Trophoblast cell (in vitro differentiated cells and primary cell): ENCODE results near the gene GASK1B.

ENCODE experiments used
- DNase-seq, 2 donors: peaks; one replicate each; pipeline ENCODE4 v3.0.0-alpha.2; 2016
- H2AFZ ChIP-seq: 2 replicates; pipeline ENCODE4 v1.6.1; 2013; ENCODE audit warnings: low read length, moderate library complexity, mild to moderate bottlenecking; ENCODE audit not compliant: insufficient read depth, poor library complexity
- H2AK5ac ChIP-seq: 2 replicates; pipeline ENCODE4 v1.6.1; 2013; ENCODE audit warnings: mild to moderate bottlenecking, low read length
- H2BK120ac ChIP-seq: 2 replicates; pipeline ENCODE4 v1.6.1; 2013; ENCODE audit warnings: low read length, mild to moderate bottlenecking, moderate library complexity; ENCODE audit not compliant: insufficient read depth, poor library complexity
- H2BK12ac ChIP-seq: 2 replicates; pipeline ENCODE4 v1.6.1; 2013; ENCODE audit warnings: mild to moderate bottlenecking, low read length, moderate library complexity
- H2BK5ac ChIP-seq: 2 replicates; pipeline ENCODE4 v1.6.1; 2013; ENCODE audit warnings: low read length, low read depth, moderate library complexity, mild to moderate bottlenecking; ENCODE audit not compliant: poor library complexity
- H3K14ac ChIP-seq: 2 replicates; pipeline ENCODE4 v1.6.1; 2013; ENCODE audit warnings: mild to moderate bottlenecking, low read length
- H3K18ac ChIP-seq: 2 replicates; pipeline ENCODE4 v1.6.1; 2013; ENCODE audit warnings: mild to moderate bottlenecking, low read length
- H3K23ac ChIP-seq: 2 replicates; pipeline ENCODE4 v1.6.1; 2013; ENCODE audit warnings: low read length
- H3K27ac ChIP-seq: 2 replicates; pipeline ENCODE4 v1.5.1; 2013; ENCODE audit warnings: low read depth, mild to moderate bottlenecking, inconsistent platforms, low read length, moderate library complexity
- H3K27me3 ChIP-seq: 2 replicates; pipeline ENCODE4 v1.6.1; 2013; ENCODE audit warnings: inconsistent platforms, mild to moderate bottlenecking, low read length, moderate library complexity; ENCODE audit not compliant: insufficient read depth
- H3K36me3 ChIP-seq, 2 experiments: 1 replicate in 1 of 2; 2 replicates in 1 of 2; pipeline ENCODE4 v1.6.1; 2013; ENCODE audit warnings: low read length in 2 of 2, mild to moderate bottlenecking in 2 of 2, moderate library complexity in 1 of 2; ENCODE audit not compliant: insufficient read depth in 2 of 2, control insufficient read depth in 1 of 2
- H3K4ac ChIP-seq: 2 replicates; pipeline ENCODE4 v1.6.1; 2013; ENCODE audit warnings: low read depth, mild to moderate bottlenecking, low read length, moderate library complexity
- H3K4me1 ChIP-seq, 2 experiments: 1 replicate in 1 of 2; 2 replicates in 1 of 2; pipeline ENCODE4 v1.6.1; 2013; ENCODE audit warnings: low read length in 2 of 2, mild to moderate bottlenecking in 2 of 2, moderate library complexity in 1 of 2; ENCODE audit not compliant: insufficient read depth in 2 of 2, control insufficient read depth in 1 of 2
- H3K4me2 ChIP-seq: 2 replicates; pipeline ENCODE4 v1.6.1; 2013; ENCODE audit warnings: inconsistent platforms, mild to moderate bottlenecking, low read length, moderate library complexity
- H3K4me3 ChIP-seq: 2 replicates; pipeline ENCODE4 v1.5.1; 2013; ENCODE audit warnings: mild to moderate bottlenecking, low read depth, low read length, inconsistent platforms
- H3K79me1 ChIP-seq: one replicate; pipeline ENCODE4 v1.6.1; 2013; ENCODE audit warnings: low read length
- H3K79me2 ChIP-seq: 2 replicates; pipeline ENCODE4 v1.6.1; 2013; ENCODE audit warnings: low read length, mild to moderate bottlenecking; ENCODE audit not compliant: control insufficient read depth, insufficient read depth, poor library complexity
- H3K9ac ChIP-seq: 2 replicates; pipeline ENCODE4 v1.6.1; 2013; ENCODE audit warnings: mild to moderate bottlenecking, low read length
- H3K9me3 ChIP-seq: 2 replicates; pipeline ENCODE4 v1.6.1; 2013; ENCODE audit warnings: low read depth, mild to moderate bottlenecking, control low read depth, inconsistent platforms, low read length; ENCODE audit not compliant: insufficient read depth
- H4K12ac ChIP-seq: 2 replicates; pipeline ENCODE4 v1.6.1; 2013; ENCODE audit warnings: low read depth, mild to moderate bottlenecking, low read length, moderate library complexity
- H4K8ac ChIP-seq: 2 replicates; pipeline ENCODE4 v1.6.1; 2013; ENCODE audit warnings: low read depth, mild to moderate bottlenecking, low read length, moderate library complexity
- H4K91ac ChIP-seq: one replicate; pipeline ENCODE4 v1.6.1; 2013; ENCODE audit warnings: low read depth, mild to moderate bottlenecking, low read length, moderate library complexity
- WGBS: extraction: QIAGEN DNeasy Blood & Tissue Kit; methylation state at CpG from one replicate; pipeline ENCODE4 v1.1.7; 2013; ENCODE audit warnings: missing lambda C conversion rate; ENCODE audit not compliant: insufficient read length, insufficient coverage; ENCODE audit errors: extremely low coverage; 5-methylcytosine and 5-hydroxymethylcytosine counted together

GASK1B gene

GRCh38 chr4:158159054-158159717, 13.6 kb downstream of the GASK1B start:
- 100% methylated on average over 1 of the region's 3 CpGs for WGBS
- H2AK5ac ChIP-seq = no peak overlapping the region
- H2AFZ ChIP-seq = no peak overlapping the region
- no peak overlapping the region for H3K14ac ChIP-seq
- peak overlapping the region; percentile 36 for H2BK12ac ChIP-seq
- no peak overlapping the region for H2BK120ac ChIP-seq
- no peak overlapping the region for H4K91ac ChIP-seq
- no peak overlapping the region for H3K18ac ChIP-seq
- H3K27me3 ChIP-seq = no peaks in the 10 kb centered on the region
- H3K4me2 ChIP-seq = no peak overlapping the region
- H3K9ac ChIP-seq = no peak overlapping the region
- H3K79me2 ChIP-seq = no peaks in the 10 kb centered on the region
- H2BK5ac ChIP-seq = no peak overlapping the region
- H3K4me3 ChIP-seq = no peak overlapping the region
- no peak overlapping the region for H4K8ac ChIP-seq
- no peak overlapping the region for H4K12ac ChIP-seq
- DNase-seq = peak; percentile 51 to 59
- peaks cover 0 to 2% of the 10 kb centered on the region in 2 experiments for H3K36me3 ChIP-seq
- H3K79me1 ChIP-seq = peaks cover 11% of the 10 kb centered on the region
- H3K23ac ChIP-seq = no peak overlapping the region
- no peaks in the 10 kb centered on the region for H3K9me3 ChIP-seq
- H3K4ac ChIP-seq = no peak overlapping the region
- H3K27ac ChIP-seq = peak overlapping the region; percentile 22
- H3K4me1 ChIP-seq = peaks cover 5 to 8% of the 10 kb centered on the region in 2 experiments

GRCh38 chr4:158157412-158157811, 15.4 kb downstream of the GASK1B start:
- no peaks in the 10 kb centered on the region for H3K9me3 ChIP-seq
- no CpG with 5 or more reads among the region's 4 CpGs for WGBS
- no peaks in the 10 kb centered on the region for H3K79me2 ChIP-seq
- peak overlapping the region; percentile 49 for H2BK12ac ChIP-seq
- no peak overlapping the region for H3K27ac ChIP-seq
- no peak overlapping the region for H3K9ac ChIP-seq
- no peak overlapping the region for H2AK5ac ChIP-seq
- no peak overlapping the region for H3K23ac ChIP-seq
- H3K27me3 ChIP-seq = no peaks in the 10 kb centered on the region
- H4K91ac ChIP-seq = no peak overlapping the region
- peaks cover 6% of the 10 kb centered on the region for H3K79me1 ChIP-seq
- no peak overlapping the region for H3K14ac ChIP-seq
- no peak overlapping the region for H3K4me3 ChIP-seq
- peaks cover 0 to 2% of the 10 kb centered on the region in 2 experiments for H3K36me3 ChIP-seq
- DNase-seq = no peak
- no peak overlapping the region for H2BK120ac ChIP-seq
- H3K4ac ChIP-seq = no peak overlapping the region
- no peak overlapping the region for H3K18ac ChIP-seq
- no peak overlapping the region for H2BK5ac ChIP-seq
- no peak overlapping the region for H3K4me2 ChIP-seq
- H2AFZ ChIP-seq = no peak overlapping the region
- H4K12ac ChIP-seq = no peak overlapping the region
- no peak overlapping the region for H4K8ac ChIP-seq
- H3K4me1 ChIP-seq = peaks cover under 1 to 3% of the 10 kb centered on the region in 2 experiments

GRCh38 chr4:158155656-158156356, 17.0 kb downstream of the GASK1B start:
- Histone ChIP-seq H2AFZ (no peak overlapping the region), H3K4me3 (no peak overlapping the region), H3K4me1 (peaks cover 0 to 2% of the 10 kb centered on the region in 2 experiments), H3K36me3 (peaks cover 4% of the 10 kb centered on the region in 2 experiments), H3K23ac (no peak overlapping the region), H3K79me1 (peaks cover 4% of the 10 kb centered on the region), H3K79me2 (no peaks in the 10 kb centered on the region), H3K9me3 (no peaks in the 10 kb centered on the region), H4K8ac (no peak overlapping the region), H3K27me3 (no peaks in the 10 kb centered on the region), H3K4ac (no peak overlapping the region), H2AK5ac (no peak overlapping the region), H4K12ac (no peak overlapping the region), H3K4me2 (no peak overlapping the region), H3K18ac (no peak overlapping the region), H3K14ac (no peak overlapping the region), H2BK120ac (no peak overlapping the region), H2BK5ac (no peak overlapping the region), H3K9ac (no peak overlapping the region), H2BK12ac (no peak overlapping the region), H3K27ac (no peak overlapping the region), H4K91ac (no peak overlapping the region)
- WGBS = no CpG with 5 or more reads among the region's 8 CpGs
- DNase-seq = no peak

- Histone ChIP-seq H3K4me3 (no peak overlapping the region), H3K79me2 (no peaks in the 10 kb centered on the region), H3K27me3 (no peaks in the 10 kb centered on the region), H3K4ac (no peak overlapping the region), H4K12ac (no peak overlapping the region), H3K27ac (no peak overlapping the region), H2BK12ac (no peak overlapping the region), H4K8ac (no peak overlapping the region), H3K79me1 (no peaks in the 10 kb centered on the region), H3K9ac (no peak overlapping the region), H2BK120ac (no peak overlapping the region), H3K18ac (no peak overlapping the region), H4K91ac (no peak overlapping the region), H3K9me3 (no peaks in the 10 kb centered on the region), H3K4me1 (no peaks in the 10 kb centered on the region), H3K23ac (no peak overlapping the region), H2AK5ac (no peak overlapping the region), H3K4me2 (no peak overlapping the region), H2BK5ac (no peak overlapping the region), H3K36me3 (peaks cover 2 to 4% of the 10 kb centered on the region in 2 experiments), H2AFZ (no peak overlapping the region), H3K14ac (no peak overlapping the region)
- no CpG with 5 or more reads among the region's 3 CpGs for WGBS
- DNase-seq = no peak
These were observed 25.7 kb downstream of the GASK1B start for GRCh38 chr4:158147151-158147550.
